H1 (cell line): ENCODE results near the gene SYT13. TPM values are rescaled to one million over a fixed set of nuclear protein-coding genes. Genes with fewer than 3 reads are reported as not detected.

Source experiments
- CTCF ChIA-PET: fragments of 300-600 bp; sonication (Branson Sonifier 250); formaldehyde crosslinking; loops from one replicate; lab custom pipeline; 2021; ENCODE audit not compliant: partially characterized antibody; lab: Charles Lee
- POLR2A ChIA-PET: fragments of 300-600 bp; sonication (Branson Sonifier 250); formaldehyde crosslinking; loops from one replicate; lab custom pipeline; 2021; ENCODE audit warnings: inconsistent platforms; ENCODE audit not compliant: partially characterized antibody; lab: Charles Lee
- DNase-seq, 2 experiments: peaks; one replicate each; pipeline versions ENCODE4 v3.0.0 to v3.0.0-alpha.2; 2010 to 2022; ENCODE audit warnings: low spot score in 2 of 2, low read depth in 1 of 2, mixed read lengths in 1 of 2
- FAIRE-seq: peaks from 2 replicates; lab custom pipeline; 2011; peaks lifted over from hg19 to GRCh38; lab: Jason Lieb, UNC
- H2AFZ ChIP-seq: 2 replicates; pipeline ENCODE4 v1.8.1; 2012; ENCODE audit warnings: low read length, inconsistent platforms
- H2AK5ac ChIP-seq: 2 replicates; pipeline ENCODE4 v1.6.1; 2013; ENCODE audit warnings: low read depth, low read length
- H2BK120ac ChIP-seq: replicated peaks from 2 replicates; pipeline ENCODE3; 2013; ENCODE audit warnings: low read depth, low read length, inconsistent platforms
- H2BK12ac ChIP-seq: 2 replicates; pipeline ENCODE4 v1.6.1; 2013; ENCODE audit warnings: low read depth, low read length
- H2BK15ac ChIP-seq: 2 replicates; pipeline ENCODE4 v1.6.1; 2013; ENCODE audit warnings: low read length
- H2BK20ac ChIP-seq: 2 replicates; pipeline ENCODE4 v1.6.1; 2013; ENCODE audit warnings: low read length
- H2BK5ac ChIP-seq: 2 replicates; pipeline ENCODE4 v1.6.1; 2013; ENCODE audit warnings: low read depth, low read length
- H3K14ac ChIP-seq: 2 replicates; pipeline ENCODE4 v1.6.1; 2013; ENCODE audit warnings: inconsistent platforms; ENCODE audit not compliant: insufficient read length
- H3K18ac ChIP-seq: 2 replicates; pipeline ENCODE4 v1.6.1; 2013; ENCODE audit warnings: low read length; ENCODE audit errors: extremely low read depth
- H3K23ac ChIP-seq: 2 replicates; pipeline ENCODE4 v1.6.1; 2013; ENCODE audit warnings: inconsistent platforms; ENCODE audit not compliant: insufficient read length
- H3K23me2 ChIP-seq: 2 replicates; pipeline ENCODE4 v1.6.1; 2013; ENCODE audit warnings: low read depth, low read length
- H3K27ac ChIP-seq: 2 replicates; pipeline ENCODE4 v1.6.1; 2011; ENCODE audit warnings: low read depth, low read length, inconsistent platforms
- H3K27me3 ChIP-seq, 4 experiments: replicated peaks in 1 of 4; 1 replicate in 1 of 4; 2 replicates in 3 of 4; pipeline versions ENCODE4 v1.6.1 to v1.8.1; 2011 to 2013; ENCODE audit warnings: low read length in 3 of 4, mild to moderate bottlenecking in 3 of 4, inconsistent platforms in 2 of 4, mixed read lengths in 2 of 4, moderate library complexity in 1 of 4; ENCODE audit not compliant: control insufficient read depth in 3 of 4, insufficient read depth in 3 of 4; ENCODE audit errors: extremely low read depth in 1 of 4
- H3K36me3 ChIP-seq, 4 experiments: 2 replicates each; pipeline versions ENCODE4 v1.6.1 to v1.8.1; 2011 to 2013; ENCODE audit warnings: mild to moderate bottlenecking in 4 of 4, low read length in 3 of 4, moderate library complexity in 2 of 4, control low read depth in 1 of 4, inconsistent platforms in 1 of 4; ENCODE audit not compliant: insufficient read depth in 4 of 4, control insufficient read depth in 2 of 4
- H3K4ac ChIP-seq: replicated peaks from 2 replicates; pipeline ENCODE3; 2013; ENCODE audit warnings: low read length, low read depth, mixed read lengths, inconsistent platforms; ENCODE audit not compliant: insufficient read length
- H3K4me1 ChIP-seq, 4 experiments: replicated peaks in 1 of 4; 1 replicate in 1 of 4; 2 replicates in 3 of 4; pipeline versions ENCODE4 v1.6.1 to v1.8.1; 2011 to 2013; ENCODE audit warnings: low read length in 3 of 4, inconsistent platforms in 2 of 4, mixed read lengths in 1 of 4; ENCODE audit not compliant: insufficient read depth in 4 of 4, control insufficient read depth in 3 of 4
- H3K4me2 ChIP-seq, 2 experiments: 2 replicates each; pipeline versions ENCODE4 v1.6.1 to v1.8.1; 2011 to 2013; ENCODE audit warnings: low read depth in 2 of 2, low read length in 2 of 2, control low read depth in 1 of 2, inconsistent platforms in 1 of 2, mild to moderate bottlenecking in 1 of 2; ENCODE audit not compliant: insufficient read depth in 1 of 2
- H3K4me3 ChIP-seq, 4 experiments: fragments of 200-600, 300-600 bp in 1 of 4; sonication (generic), shearing (Covaris generic), sonication (Bioruptor Twin) in 1 of 4; 2 replicates each; pipeline versions ENCODE4 v1.5.1 to v1.8.1; 2011 to 2016; ENCODE audit warnings: low read length in 4 of 4, low read depth in 3 of 4, control low read depth in 2 of 4, inconsistent platforms in 2 of 4, mild to moderate bottlenecking in 2 of 4, mixed read lengths in 1 of 4, moderate library complexity in 1 of 4; ENCODE audit not compliant: insufficient read depth in 2 of 4; ENCODE audit errors: extremely low read depth in 1 of 4
- H3K56ac ChIP-seq: replicated peaks from 2 replicates; pipeline ENCODE3; 2013; ENCODE audit warnings: low read depth, mild to moderate bottlenecking, mixed read lengths, low read length, inconsistent platforms; ENCODE audit not compliant: insufficient read length
- H3K79me1 ChIP-seq: 2 replicates; pipeline ENCODE4 v1.6.1; 2013; ENCODE audit warnings: low read depth, low read length, control low read depth
- H3K79me2 ChIP-seq, 2 experiments: 2 replicates each; pipeline versions ENCODE4 v1.6.1 to v1.8.1; 2012 to 2013; ENCODE audit warnings: low read length in 2 of 2, mild to moderate bottlenecking in 2 of 2, inconsistent platforms in 1 of 2; ENCODE audit not compliant: insufficient read depth in 2 of 2, control insufficient read depth in 1 of 2
- H3K9ac ChIP-seq, 4 experiments: replicated peaks in 1 of 4; 1 replicate in 1 of 4; 2 replicates in 3 of 4; pipeline versions ENCODE4 v1.6.1 to v1.8.1; 2011 to 2013; ENCODE audit warnings: low read depth in 3 of 4, low read length in 3 of 4, control low read depth in 2 of 4, mild to moderate bottlenecking in 2 of 4, moderate library complexity in 2 of 4, inconsistent platforms in 1 of 4; ENCODE audit errors: extremely low read depth in 1 of 4
- H3K9me3 ChIP-seq, 2 experiments: 2 replicates each; pipeline versions ENCODE4 v1.6.1 to v1.8.1; 2012 to 2013; ENCODE audit warnings: mild to moderate bottlenecking in 2 of 2, moderate library complexity in 2 of 2, control low read depth in 1 of 2, inconsistent platforms in 1 of 2, low read depth in 1 of 2, low read length in 1 of 2, mixed read lengths in 1 of 2; ENCODE audit not compliant: insufficient read depth in 2 of 2
- H4K20me1 ChIP-seq, 2 experiments: replicated peaks in 1 of 2; 2 replicates each; pipeline versions ENCODE3 to v1.8.1; 2011 to 2013; ENCODE audit warnings: inconsistent platforms in 2 of 2, low read length in 2 of 2, mild to moderate bottlenecking in 1 of 2; ENCODE audit not compliant: insufficient read depth in 2 of 2, control insufficient read depth in 1 of 2
- H4K5ac ChIP-seq: 2 replicates; pipeline ENCODE4 v1.6.1; 2013; ENCODE audit warnings: low read length, low read depth, mixed read lengths, inconsistent platforms; ENCODE audit not compliant: insufficient read length
- H4K8ac ChIP-seq: 2 replicates; pipeline ENCODE4 v1.8.0; 2013; ENCODE audit warnings: mild to moderate bottlenecking, moderate library complexity, low read length, inconsistent platforms; ENCODE audit not compliant: insufficient read depth; ENCODE audit errors: extremely low read depth
- H4K91ac ChIP-seq: replicated peaks from 2 replicates; pipeline ENCODE3; 2013; ENCODE audit warnings: low read length, mixed read lengths, inconsistent platforms; ENCODE audit not compliant: insufficient read length
- CEBPB ChIP-seq: IDR thresholded peaks from 2 replicates; pipeline ENCODE4 v1.6.1; 2012; ENCODE audit warnings: low read depth, low read length
- EP300 ChIP-seq, 2 experiments: IDR thresholded peaks; 1 replicate in 1 of 2; 2 replicates in 1 of 2; pipeline ENCODE4 v1.6.1; 2011 to 2012; ENCODE audit warnings: low read depth in 2 of 2, low read length in 2 of 2, mild to moderate bottlenecking in 2 of 2, borderline replicate concordance in 1 of 2, inconsistent platforms in 1 of 2, moderate library complexity in 1 of 2
- GABPA ChIP-seq: IDR thresholded peaks from 2 replicates; pipeline ENCODE4 v1.6.1; 2011; ENCODE audit warnings: mild to moderate bottlenecking, low read length, moderate library complexity, borderline replicate concordance; ENCODE audit not compliant: insufficient read depth
- MAFK ChIP-seq: IDR thresholded peaks from 2 replicates; pipeline ENCODE4 v1.6.1; 2012; ENCODE audit warnings: low read depth, mild to moderate bottlenecking, improper control_type of control experiment, low read length
- RAD21 ChIP-seq, 2 experiments: IDR thresholded peaks in 1 of 2; conservative IDR thresholded peaks in 1 of 2; 2 replicates each; pipeline ENCODE4 v1.6.1; 2011; ENCODE audit warnings: low read depth in 2 of 2, low read length in 2 of 2, improper control_type of control experiment in 1 of 2, inconsistent platforms in 1 of 2, mild to moderate bottlenecking in 1 of 2, moderate library complexity in 1 of 2
- RBBP5 ChIP-seq: IDR thresholded peaks from 2 replicates; pipeline ENCODE4 v1.7.1; 2012; ENCODE audit warnings: low read depth, mild to moderate bottlenecking, inconsistent platforms, low read length, moderate library complexity, borderline replicate concordance
- RNF2 ChIP-seq: fragments of 200-900, 300-1000 bp; sonication (generic); IDR thresholded peaks from 2 replicates; pipeline ENCODE4 v1.7.1; 2016; ENCODE audit warnings: borderline replicate concordance, low read depth, mild to moderate bottlenecking, antibody characterized with exemption, low read length; ENCODE audit not compliant: poor library complexity, severe bottlenecking; ENCODE audit errors: missing control alignments
- USF2 ChIP-seq: IDR thresholded peaks from 2 replicates; pipeline ENCODE4 v1.6.1; 2011; ENCODE audit warnings: low read length, improper control_type of control experiment
- whole genome bisulfite sequencing, 2 experiments: shearing (Covaris generic) in 1 of 2; methylation state at CpG; one replicate each; pipeline versions ENCODE4 v1.1.6 to v1.1.7; 2013 to 2015; ENCODE audit warnings: low lambda C conversion rate in 2 of 2, mixed read lengths in 2 of 2, inconsistent platforms in 1 of 2, low coverage in 1 of 2, missing lambda C conversion rate in 1 of 2; ENCODE audit not compliant: insufficient replicate concordance in 2 of 2, insufficient coverage in 1 of 2, insufficient read length in 1 of 2; ENCODE audit errors: extremely low coverage in 1 of 2, missing lambda C conversion rate in 1 of 2; 5-methylcytosine and 5-hydroxymethylcytosine counted together
- polyA plus RNA-seq, 7 experiments: library from polyadenylated mRNA; depleted of rRNA in 3 of 7; stranded (reverse) in 5 of 7; unstranded in 2 of 7; fragments of >200 nt in 5 of 7; fragments of 200-250 nt in 2 of 7; gene quantifications; 1 replicate in 5 of 7; 2 replicates in 1 of 7; 4 replicates in 1 of 7; pipeline versions ENCODE4 v1.2.1 to v1.2.3, GENCODE V29; 2011 to 2013; ENCODE audit warnings: missing spikeins in 2 of 7, mixed read lengths in 2 of 7
- total RNA-seq: library from RNA; stranded (reverse); fragmentation: NEBNext Ultra II Directional; extraction: Animal tissue kit (Norgen Biotek cat#: 25700); gene quantifications from 2 replicates; pipeline ENCODE4 v1.2.1, GENCODE V29; 2021

SYT13 gene
- total and polyA plus RNA-seq, 2 of the 8 experiments (the other 6 are each of a cell fraction or from before 2014, with no cell fraction given): 4.8 to 13.2 TPM

- Histone ChIP-seq H2BK5ac (no peak overlapping the region), H4K5ac (no peak overlapping the region), H3K36me3 (no peaks in the 10 kb centered on the region), H3K23ac (no peak overlapping the region), H3K4me1 (peaks cover 0 to 4% (median 2%) of the 10 kb centered on the region in 4 experiments; a peak in 2 of 7 replicates), H3K27me3 (no peaks in the 10 kb centered on the region), H4K20me1 (no peaks in the 10 kb centered on the region), H3K56ac (no peak overlapping the region), H3K4ac (no peak overlapping the region), H3K18ac (no peak overlapping the region), H3K79me1 (no peaks in the 10 kb centered on the region), H2AK5ac (no peak overlapping the region), H2BK20ac (no peak overlapping the region), H3K23me2 (no peaks in the 10 kb centered on the region), H3K9ac (no peak overlapping the region), H3K14ac (no peak overlapping the region), H4K91ac (no peak overlapping the region), H3K79me2 (no peaks in the 10 kb centered on the region), H2AFZ (peak overlapping the region; percentile 97; the same call in 1 of the 2 replicates), H2BK12ac (no peak overlapping the region), H3K4me3 (peak overlapping the region in 1 of 4 experiments; percentile 22; a peak in 1 of 8 replicates), H2BK15ac (no peak overlapping the region), H2BK120ac (no peak overlapping the region), H3K27ac (no peak overlapping the region), H3K4me2 (peak overlapping the region in 1 of 2 experiments; percentile 56; a peak in 3 of 4 replicates), H4K8ac (no peak overlapping the region; the same call in none of the 2 replicates), H3K9me3 (no peaks in the 10 kb centered on the region)
- POLR2A ChIA-PET: interaction anchor here (1.0 to 1.5 kb wide), 3 partner anchors 9 to 122 kb away, joined by 3 to 6 read pairs (median 3); no protein-coding TSS in a partner anchor
- FAIRE-seq: peak; percentile 50
- DNase-seq: peak; percentile 53 to 94
- CTCF ChIA-PET: interaction anchor here (0.6 to 9.7 kb wide), 55 partner anchors 10 to 676 kb away, joined by 3 to 78 read pairs (median 4); no protein-coding TSS in a partner anchor
- WGBS, 2 experiments: 46% methylated on average over 14 of the region's 17 CpGs; no CpG with 5 or more reads in 1 of the 2 experiments
- no peak for TF ChIP-seq RNF2
- peak; percentile 31; the same call in 1 of the 2 replicates for TF ChIP-seq CEBPB
- no peak for TF ChIP-seq MAFK
- no peak for TF ChIP-seq USF2
- TF ChIP-seq RBBP5: no peak
- no peak for TF ChIP-seq EP300 (IDR thresholded peaks at IDR 0.05; ENCODE audit: borderline replicate concordance in 1 of 2, low read depth in 2 of 2, low read length in 2 of 2)
- TF ChIP-seq GABPA: no peak
- TF ChIP-seq RAD21 (IDR thresholded peaks at IDR 0.05 in 1 of 2, conservative IDR thresholded peaks at IDR 0.05 in 1 of 2; ENCODE audit: low read depth in 2 of 2, low read length in 2 of 2): peak; percentile 52 to 59
These were observed 52.9 kb downstream of the SYT13 start for GRCh38 chr11:45233121-45233803.
